ENCODE data around the gene OTOGL.

Gene OTOGL

GRCh38 chr12:80199931-80200330, 100.6 kb downstream of the OTOGL start:
- TF ChIP-seq ZNF280C (tag by site-specific recombination; IDR thresholded peaks at IDR 0.05) (no peak), ZNF174 (tag by site-specific recombination; IDR thresholded peaks at IDR 0.05) (no peak), ZNF138 (tag by site-specific recombination; IDR thresholded peaks at IDR 0.05; ENCODE audit: borderline replicate concordance) (no peak), ZNF354C (tag by site-specific recombination; IDR thresholded peaks at IDR 0.05; ENCODE audit: borderline replicate concordance, low read depth) (no peak), KLF9 (tag by site-specific recombination; IDR thresholded peaks at IDR 0.05; ENCODE audit: low read depth) (no peak), ZNF311 (tag by site-specific recombination; IDR thresholded peaks at IDR 0.05; ENCODE audit: borderline replicate concordance) (no peak), ZNF175 (tag by site-specific recombination; IDR thresholded peaks at IDR 0.05) (no peak), ZNF76 (tag by site-specific recombination; IDR thresholded peaks at IDR 0.05; ENCODE audit: borderline replicate concordance, low read depth) (no peak), KLF16 (tag by site-specific recombination; IDR thresholded peaks at IDR 0.05) (no peak), REPIN1 (tag by site-specific recombination; IDR thresholded peaks at IDR 0.05; ENCODE audit: low read depth) (no peak), ZNF398 (tag by site-specific recombination; IDR thresholded peaks at IDR 0.05) (no peak), ATF2 (tag by site-specific recombination; IDR thresholded peaks at IDR 0.05; ENCODE audit: low read depth) (no peak), ZBTB11 (tag by site-specific recombination; conservative IDR thresholded peaks at IDR 0.05; ENCODE audit: low read depth) (no peak), ZNF792 (tag by site-specific recombination; IDR thresholded peaks at IDR 0.05) (no peak), KLF7 (tag by site-specific recombination; IDR thresholded peaks at IDR 0.05; ENCODE audit: borderline replicate concordance) (no peak), ZNF830 (tag by site-specific recombination; IDR thresholded peaks at IDR 0.05; ENCODE audit: low read depth) (no peak), ZNF433 (tag by site-specific recombination; IDR thresholded peaks at IDR 0.05; ENCODE audit: low read depth) (no peak), ZNF626 (tag by site-specific recombination; IDR thresholded peaks at IDR 0.05) (no peak)
- Histone ChIP-seq H3K4me3 (ENCODE audit: low read depth, low read length) (no peak overlapping the region), H3K27ac (ENCODE audit: extremely low read depth, low read depth, low read length) (no peak overlapping the region), H3K36me3 (ENCODE audit: control insufficient read depth in 2 of 2, insufficient read depth in 1 of 2, low read length in 2 of 2) (no peaks in the 10 kb centered on the region), H3K4me1 (ENCODE audit: control insufficient read depth, insufficient read depth, low read length) (no peaks in the 10 kb centered on the region), H3K9me3 (ENCODE audit: control insufficient read depth, insufficient read depth, low read depth, low read length) (no peaks in the 10 kb centered on the region)
- CTCF ChIA-PET, result interaction anchor here (0.6 to 15.0 kb wide), 7 partner anchors 10 to 1057 kb away, joined by 3 to 294 read pairs (median 4); no protein-coding TSS in a partner anchor
- POLR2A ChIA-PET, result interaction anchor here (0.8 kb wide), 1 partner anchor 264 kb away, joined by 3 read pairs; no protein-coding TSS in a partner anchor
